DOHH2 (cell line): ENCODE data around the gene LPAR2.

Source experiments
- H3F3A ChIP-seq: fragments of 200-600 bp; sonication (generic), shearing (Covaris generic); 2 replicates; pipeline ENCODE4 v1.6.0; 2016; ENCODE audit warnings: antibody characterized with exemption, mild to moderate bottlenecking; ENCODE audit not compliant: control insufficient read depth, insufficient read depth
- H3K27ac ChIP-seq: fragments of 200-600 bp; sonication (generic); 2 replicates; pipeline ENCODE4 v1.5.1; 2014; ENCODE audit warnings: low read depth, mild to moderate bottlenecking, low read length, moderate library complexity
- H3K27me3 ChIP-seq: fragments of 200-600 bp; sonication (generic); 2 replicates; pipeline ENCODE4 v1.6.1; 2014; ENCODE audit warnings: mild to moderate bottlenecking, low read length, mixed read lengths; ENCODE audit not compliant: control insufficient read depth
- H3K36me3 ChIP-seq: fragments of 200-600 bp; sonication (generic); 2 replicates; pipeline ENCODE4 v1.6.1; 2014; ENCODE audit warnings: mild to moderate bottlenecking, low read length, moderate library complexity, mixed read lengths; ENCODE audit not compliant: control insufficient read depth
- H3K4me1 ChIP-seq: fragments of 200-600 bp; sonication (generic); 2 replicates; pipeline ENCODE4 v1.6.1; 2014; ENCODE audit warnings: mild to moderate bottlenecking, low read length, mixed read lengths; ENCODE audit not compliant: control insufficient read depth
- H3K4me2 ChIP-seq: fragments of 200-600 bp; sonication (generic); 2 replicates; pipeline ENCODE4 v1.6.0; 2014; ENCODE audit warnings: mild to moderate bottlenecking, low read length, moderate library complexity
- H3K4me3 ChIP-seq: fragments of 200-600 bp; sonication (generic); 2 replicates; pipeline ENCODE4 v1.5.1; 2014; ENCODE audit warnings: mild to moderate bottlenecking, low read length, mixed read lengths
- H3K79me2 ChIP-seq: fragments of 200-600 bp; sonication (generic); 2 replicates; pipeline ENCODE4 v1.6.1; 2014; ENCODE audit warnings: mild to moderate bottlenecking, low read length, mixed read lengths; ENCODE audit not compliant: control insufficient read depth
- H3K9me2 ChIP-seq: fragments of 200-600 bp; sonication (generic); replicated peaks from 2 replicates; pipeline ENCODE4 v1.6.1; 2014; ENCODE audit warnings: mild to moderate bottlenecking, low read length, mixed read lengths; ENCODE audit not compliant: control insufficient read depth
- H3K9me3 ChIP-seq: fragments of 200-600 bp; sonication (generic); 2 replicates; pipeline ENCODE4 v1.6.1; 2014; ENCODE audit warnings: antibody characterized with exemption, low read length, mixed read lengths; ENCODE audit not compliant: control insufficient read depth, insufficient read depth
- H4K20me1 ChIP-seq: fragments of 200-600 bp; sonication (generic); 2 replicates; pipeline ENCODE4 v1.6.0; 2014; ENCODE audit warnings: low read depth, mild to moderate bottlenecking, antibody characterized with exemption, low read length, moderate library complexity; ENCODE audit not compliant: control insufficient read depth, insufficient read depth
- CTCF ChIP-seq: fragments of 200-600 bp; sonication (generic); IDR thresholded peaks from one replicate; pipeline ENCODE4 v1.5.1; 2014; ENCODE audit warnings: antibody characterized with exemption, mild to moderate bottlenecking, low read depth, low read length; ENCODE audit not compliant: poor library complexity, severe bottlenecking
- EZH2phosphoT487 ChIP-seq: fragments of 200-600 bp; sonication (generic); IDR thresholded peaks from 2 replicates; pipeline ENCODE4 v1.6.1; 2017; ENCODE audit warnings: borderline replicate concordance, mild to moderate bottlenecking, antibody characterized with exemption, low read length, moderate library complexity, mixed read lengths

Gene LPAR2

DNA sequence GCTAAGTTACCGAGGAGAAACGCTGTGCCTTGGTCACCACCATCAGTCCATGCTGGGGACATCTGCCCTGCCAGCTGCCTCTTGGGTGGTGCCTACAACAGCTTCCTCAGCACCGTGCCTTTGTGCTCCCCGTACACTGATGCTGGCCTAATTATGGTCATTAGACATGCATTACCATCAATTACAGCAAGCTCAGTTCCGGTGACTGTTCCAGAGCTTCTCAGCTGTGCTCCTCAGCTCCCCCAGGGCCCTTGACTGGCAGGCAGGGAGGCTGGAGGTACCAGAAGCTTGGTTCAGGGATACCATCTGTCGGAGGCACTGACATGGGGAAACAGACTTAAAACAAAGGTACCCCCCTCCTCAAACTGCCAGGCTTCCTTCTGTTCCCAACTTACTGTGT is 49.8 kb downstream of the LPAR2 start:
- Histone ChIP-seq H3F3A (no peaks in the 10 kb centered on the region), H3K9me3 (no peaks in the 10 kb centered on the region), H3K4me2 (no peak overlapping the region), H3K27ac (no peak overlapping the region), H3K4me1 (no peaks in the 10 kb centered on the region), H3K79me2 (no peaks in the 10 kb centered on the region), H3K4me3 (no peak overlapping the region), H3K36me3 (no peaks in the 10 kb centered on the region), H3K27me3 (no peaks in the 10 kb centered on the region), H3K9me2 (no peaks in the 10 kb centered on the region), H4K20me1 (no peaks in the 10 kb centered on the region)
- no peak for TF ChIP-seq CTCF
- no peak for TF ChIP-seq EZH2phosphoT487

DNA sequence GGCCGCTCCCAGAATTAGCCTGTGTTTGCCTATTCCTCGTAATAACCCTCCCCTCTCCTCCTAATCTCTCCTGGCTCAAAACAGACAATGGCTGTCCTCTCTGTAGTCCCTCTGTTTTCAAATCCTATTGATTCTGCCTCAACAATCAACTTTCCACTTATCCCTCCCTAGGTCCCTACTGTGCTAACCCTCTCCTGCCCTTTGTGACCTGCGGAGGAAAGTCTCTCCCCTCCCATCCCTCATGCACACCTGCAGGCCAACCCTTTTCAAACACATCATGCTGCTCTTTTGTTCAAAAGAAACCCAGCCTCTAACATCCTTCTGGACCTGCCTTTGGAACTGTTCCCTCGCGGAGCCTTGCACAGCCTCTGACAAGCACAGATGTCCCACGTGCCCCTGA is 52.6 kb downstream of the LPAR2 start:
- TF ChIP-seq EZH2phosphoT487 (no peak), CTCF (no peak)
- no peaks in the 10 kb centered on the region for H3K79me2 ChIP-seq
- H3K36me3 ChIP-seq, result no peaks in the 10 kb centered on the region
- H3K4me1 ChIP-seq, result no peaks in the 10 kb centered on the region
- no peak overlapping the region for H3K4me3 ChIP-seq
- H3K4me2 ChIP-seq, result no peak overlapping the region
- no peaks in the 10 kb centered on the region for H3K27me3 ChIP-seq
- H3K9me2 ChIP-seq, result no peaks in the 10 kb centered on the region
- H3F3A ChIP-seq, result no peaks in the 10 kb centered on the region
- H3K9me3 ChIP-seq, result no peaks in the 10 kb centered on the region
- no peak overlapping the region for H3K27ac ChIP-seq
- H4K20me1 ChIP-seq, result no peaks in the 10 kb centered on the region
